ENCODE results near the gene INPPL1. TPM values are rescaled to one million over a fixed set of nuclear protein-coding genes. Genes with fewer than 3 reads are reported as not detected.

The INPPL1 gene
- total and polyA plus RNA-seq, 8 donors, result 20.9 to 226 (median 99.2) TPM

DNA sequence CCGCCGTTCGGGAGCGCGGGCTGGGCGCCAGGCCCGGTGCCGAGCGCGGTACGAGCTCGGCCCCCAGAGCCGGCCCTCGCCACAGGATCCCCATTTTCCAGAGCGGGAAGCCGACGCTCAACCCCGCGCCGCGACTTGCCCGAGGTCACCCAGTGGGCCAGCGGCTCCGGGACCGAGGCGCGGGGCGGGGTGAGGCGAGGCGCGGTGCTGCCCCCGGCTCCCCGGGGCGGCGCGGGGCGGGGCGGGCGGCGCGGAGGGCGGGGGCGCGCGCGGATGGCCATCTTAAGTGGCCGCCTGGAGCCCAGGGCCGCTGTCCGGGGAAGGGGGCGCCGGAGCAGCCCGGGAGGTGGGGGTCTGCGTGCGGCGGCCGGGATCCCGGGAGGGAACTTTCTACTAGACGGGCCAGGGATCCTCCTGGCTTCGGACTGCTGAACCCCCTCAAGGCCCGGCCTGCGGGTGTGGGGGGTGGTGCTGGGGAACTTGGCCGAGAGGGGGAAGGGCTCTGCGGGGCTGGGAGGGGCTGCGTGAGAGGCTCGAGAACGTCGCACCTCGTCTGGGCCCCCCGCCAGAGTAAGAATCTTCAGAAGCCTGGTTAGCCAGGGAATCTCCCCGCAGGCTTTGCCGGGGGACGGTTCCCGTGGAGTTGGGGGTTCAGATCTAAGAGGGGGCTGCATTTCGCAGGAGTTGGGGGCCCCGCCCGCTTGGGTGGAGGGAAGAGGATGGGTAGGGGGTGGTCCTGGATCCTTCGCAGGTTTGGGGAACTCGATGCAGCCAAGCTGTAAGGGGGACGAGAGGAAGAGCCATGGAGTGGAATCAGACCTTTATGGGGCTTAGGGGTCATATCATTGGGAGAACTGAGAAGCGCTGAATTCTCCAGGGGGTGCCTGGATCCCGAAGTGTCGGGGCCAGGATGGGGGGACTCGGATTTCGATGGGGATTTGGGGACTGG lies 678 bp upstream of the INPPL1 start:
- Histone ChIP-seq H3K27me3 (no peaks in the 10 kb centered on the region), H3K9me3 (no peaks in the 10 kb centered on the region), H3K4me1 (peaks cover 37 to 46% (median 44%) of the 10 kb centered on the region in 4 donors), H3K4me3 (peak overlapping the region; percentile 61 to 85 (median 80)), H3K36me3 (peaks cover 13 to 24% (median 18%) of the 10 kb centered on the region in 4 donors), H3K27ac (peak overlapping the region; percentile 95 to 98 (median 97))
- TF ChIP-seq EP300 (IDR thresholded peaks at IDR 0.05) (no peak), POLR2A (IDR thresholded peaks at IDR 0.05) (no peak), POLR2AphosphoS5 (IDR thresholded peaks at IDR 0.05) (no peak)
- TF ChIP-seq, protein P1, sequence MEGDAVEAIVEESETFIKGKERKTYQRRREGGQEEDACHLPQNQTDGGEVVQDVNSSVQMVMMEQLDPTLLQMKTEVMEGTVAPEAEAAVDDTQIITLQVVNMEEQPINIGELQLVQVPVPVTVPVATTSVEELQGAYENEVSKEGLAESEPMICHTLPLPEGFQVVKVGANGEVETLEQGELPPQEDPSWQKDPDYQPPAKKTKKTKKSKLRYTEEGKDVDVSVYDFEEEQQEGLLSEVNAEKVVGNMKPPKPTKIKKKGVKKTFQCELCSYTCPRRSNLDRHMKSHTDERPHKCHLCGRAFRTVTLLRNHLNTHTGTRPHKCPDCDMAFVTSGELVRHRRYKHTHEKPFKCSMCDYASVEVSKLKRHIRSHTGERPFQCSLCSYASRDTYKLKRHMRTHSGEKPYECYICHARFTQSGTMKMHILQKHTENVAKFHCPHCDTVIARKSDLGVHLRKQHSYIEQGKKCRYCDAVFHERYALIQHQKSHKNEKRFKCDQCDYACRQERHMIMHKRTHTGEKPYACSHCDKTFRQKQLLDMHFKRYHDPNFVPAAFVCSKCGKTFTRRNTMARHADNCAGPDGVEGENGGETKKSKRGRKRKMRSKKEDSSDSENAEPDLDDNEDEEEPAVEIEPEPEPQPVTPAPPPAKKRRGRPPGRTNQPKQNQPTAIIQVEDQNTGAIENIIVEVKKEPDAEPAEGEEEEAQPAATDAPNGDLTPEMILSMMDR (IDR thresholded peaks at IDR 0.05), result no peak
- DNase-seq, result peak; percentile 82 to 92
- 0 to 1% (median 1%) methylated on average over 26 to 84 of the region's 84 CpGs for WGBS, 5 donors
- intact Hi-C loops (cut with DNase I; ENCODE audit: low total_unique reads), result no loop called here

DNA sequence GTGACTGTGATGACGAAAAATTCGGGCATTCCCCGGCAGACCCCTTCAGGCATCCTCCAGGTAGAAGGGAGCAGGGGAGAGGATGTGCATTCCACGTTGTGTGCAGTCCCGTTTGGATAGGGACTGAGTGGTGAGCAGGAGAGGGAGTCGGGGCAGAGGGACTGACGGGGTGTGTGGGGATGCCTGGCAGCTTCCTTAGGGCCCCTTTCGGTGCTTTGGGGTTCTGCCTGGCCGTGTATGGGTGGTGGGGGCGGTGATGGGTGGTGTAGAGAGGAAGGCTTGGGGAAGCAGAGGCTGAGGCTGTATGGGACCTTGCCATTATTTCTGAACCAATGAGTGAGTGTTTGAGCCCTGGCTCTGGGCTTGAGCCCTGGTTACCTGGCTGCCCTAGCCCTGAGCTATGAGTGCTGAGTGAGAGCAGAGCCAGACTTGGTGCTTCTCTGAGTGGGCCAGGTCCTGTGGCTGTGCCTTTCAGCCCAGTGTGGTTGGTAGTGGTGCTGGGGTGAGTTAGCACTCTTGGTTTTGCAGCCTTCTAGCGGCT lies 914 bp downstream of the INPPL1 start:
- intact Hi-C loops (cut with DNase I; ENCODE audit: low total_unique reads), result no loop called here
- H3K36me3 ChIP-seq, result peaks cover 29 to 40% (median 34%) of the 10 kb centered on the region in 4 donors
- DNase-seq, result no peak
- H3K27me3 ChIP-seq, result no peaks in the 10 kb centered on the region
- peak overlapping the region in 4 of 5 donors; percentile 95 to 97 (median 97) for H3K27ac ChIP-seq
- TF ChIP-seq EP300 (IDR thresholded peaks at IDR 0.05) (no peak), POLR2A (IDR thresholded peaks at IDR 0.05) (no peak), POLR2AphosphoS5 (IDR thresholded peaks at IDR 0.05) (no peak)
- TF ChIP-seq, protein P1 (IDR thresholded peaks at IDR 0.05), result no peak
- H3K9me3 ChIP-seq, result no peaks in the 10 kb centered on the region
- peak overlapping the region; percentile 61 to 85 (median 80) for H3K4me3 ChIP-seq
- 9 to 20% (median 14%) methylated on average over 11 of the region's 11 CpGs for WGBS, 5 donors
- H3K4me1 ChIP-seq, result peaks cover 37 to 46% (median 44%) of the 10 kb centered on the region in 4 donors

DNA sequence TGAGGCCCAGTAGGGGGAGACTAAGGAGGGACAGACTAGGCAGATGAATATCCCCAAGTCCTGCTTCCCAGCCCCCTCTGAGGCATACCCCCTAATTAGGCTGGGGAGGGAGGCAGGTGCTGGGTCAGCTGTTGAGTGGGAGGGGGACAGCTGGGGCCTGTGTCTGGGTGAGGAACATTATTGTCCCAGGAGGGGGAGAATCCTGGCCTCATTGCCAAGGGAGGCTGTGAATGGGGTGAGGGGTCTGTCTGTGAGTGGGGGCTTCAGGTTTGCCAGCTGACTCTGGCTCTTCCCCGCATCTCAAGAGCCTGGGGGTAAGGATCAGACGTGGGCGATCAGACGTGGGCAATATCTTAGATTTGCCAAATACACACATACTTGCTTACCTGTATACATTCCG lies 2.1 kb downstream of the INPPL1 start:
- Histone ChIP-seq H3K27ac (peak overlapping the region in 1 of 5 donors; percentile 13), H3K27me3 (no peaks in the 10 kb centered on the region), H3K4me1 (peaks cover 37 to 46% (median 44%) of the 10 kb centered on the region in 4 donors), H3K36me3 (peaks cover 41 to 52% (median 46%) of the 10 kb centered on the region in 4 donors), H3K4me3 (no peak overlapping the region), H3K9me3 (no peaks in the 10 kb centered on the region)
- no peak for TF ChIP-seq POLR2A (IDR thresholded peaks at IDR 0.05)
- no peak for TF ChIP-seq EP300 (IDR thresholded peaks at IDR 0.05)
- no peak for TF ChIP-seq POLR2AphosphoS5 (IDR thresholded peaks at IDR 0.05)
- TF ChIP-seq, protein P1 (IDR thresholded peaks at IDR 0.05), result no peak
- intact Hi-C loops (cut with DNase I; ENCODE audit: low total_unique reads), result no loop called here
- WGBS, 5 donors, result 49 to 70% (median 52%) methylated on average over 5 of the region's 5 CpGs
- peak in 1 of 2 donors; percentile 10 for DNase-seq
